ENCODE results near the gene DVL2. TPM values are rescaled to one million over a fixed set of nuclear protein-coding genes. Genes with fewer than 3 reads are reported as not detected.

DVL2 gene
- total and polyA plus RNA-seq, 2 donors (not counting 1 experiment from before 2014, with no cell fraction given), result 8.1 to 91.8 TPM

- no peak for TF ChIP-seq EZH2 (IDR thresholded peaks at IDR 0.05; ENCODE audit: low read length, missing control alignments)
- peak overlapping the region; percentile 74 to 98 (median 96) for H3K4me3 ChIP-seq (replicated peaks in 1 of 4; ENCODE audit: control extremely low read depth in 1 of 4, insufficient read depth in 1 of 4, low read depth in 3 of 4, low read length in 4 of 4)
- no peaks in the 10 kb centered on the region for H4K20me1 ChIP-seq (ENCODE audit: control insufficient read depth, extremely low read depth, insufficient read depth, low read length)
- H3K27ac ChIP-seq (ENCODE audit: insufficient read depth, low read length), result peak overlapping the region; percentile 97
- no peak for DNase-seq (ENCODE audit: low read depth in 2 of 2)
- H2AFZ ChIP-seq (ENCODE audit: low read length), result no peak overlapping the region
- H3K36me3 ChIP-seq (ENCODE audit: control insufficient read depth, insufficient read depth, low read length), result peaks cover 18% of the 10 kb centered on the region
- peak overlapping the region; percentile 96 for H3K9ac ChIP-seq (ENCODE audit: insufficient read depth, low read length)
- H3K4me2 ChIP-seq (ENCODE audit: extremely low read depth, insufficient read depth, low read length), result peak overlapping the region; percentile 96
- H3K27me3 ChIP-seq (ENCODE audit: control insufficient read depth, insufficient read depth, low read length), result no peaks in the 10 kb centered on the region
- peaks cover 13% of the 10 kb centered on the region for H3K4me1 ChIP-seq (ENCODE audit: control insufficient read depth, extremely low read depth, insufficient read depth, low read length)
- peaks cover 47% of the 10 kb centered on the region for H3K79me2 ChIP-seq (ENCODE audit: control insufficient read depth, insufficient read depth, low read length)
- H3K9me3 ChIP-seq (ENCODE audit: control insufficient read depth, insufficient read depth, low read depth, low read length), result no peaks in the 10 kb centered on the region
Observed at GRCh38 chr17:7241090-7241733, 6.9 kb upstream of the DVL2 start.

GRCh38 chr17:7240375-7240774, 6.1 kb upstream of the DVL2 start:
- Histone ChIP-seq H3K9ac (ENCODE audit: insufficient read depth, low read length) (no peak overlapping the region), H2AFZ (ENCODE audit: low read length) (no peak overlapping the region), H3K79me2 (ENCODE audit: control insufficient read depth, insufficient read depth, low read length) (peaks cover 55% of the 10 kb centered on the region), H3K27me3 (ENCODE audit: control insufficient read depth, insufficient read depth, low read length) (no peaks in the 10 kb centered on the region), H3K4me2 (ENCODE audit: extremely low read depth, insufficient read depth, low read length) (peak overlapping the region; percentile 96), H3K36me3 (ENCODE audit: control insufficient read depth, insufficient read depth, low read length) (peaks cover 21% of the 10 kb centered on the region), H3K9me3 (ENCODE audit: control insufficient read depth, insufficient read depth, low read depth, low read length) (no peaks in the 10 kb centered on the region), H4K20me1 (ENCODE audit: control insufficient read depth, extremely low read depth, insufficient read depth, low read length) (no peaks in the 10 kb centered on the region), H3K4me3 (replicated peaks in 1 of 4; ENCODE audit: control extremely low read depth in 1 of 4, insufficient read depth in 1 of 4, low read depth in 3 of 4, low read length in 4 of 4) (peak overlapping the region; percentile 74 to 98 (median 96)), H3K4me1 (ENCODE audit: control insufficient read depth, extremely low read depth, insufficient read depth, low read length) (peaks cover 17% of the 10 kb centered on the region), H3K27ac (ENCODE audit: insufficient read depth, low read length) (peak overlapping the region; percentile 97)
- no peak for TF ChIP-seq CTCF (conservative IDR thresholded peaks at IDR 0.05 in 1 of 2, IDR thresholded peaks at IDR 0.05 in 1 of 2; ENCODE audit: low read depth in 1 of 2, low read length in 2 of 2)
- no peak for TF ChIP-seq EZH2 (IDR thresholded peaks at IDR 0.05; ENCODE audit: low read length, missing control alignments)
- no peak for DNase-seq (ENCODE audit: low read depth in 2 of 2)

- TF ChIP-seq EZH2 (IDR thresholded peaks at IDR 0.05; ENCODE audit: low read length, missing control alignments), result no peak
- peaks cover 25% of the 10 kb centered on the region for H3K4me1 ChIP-seq (ENCODE audit: control insufficient read depth, extremely low read depth, insufficient read depth, low read length)
- peaks cover 26% of the 10 kb centered on the region for H3K36me3 ChIP-seq (ENCODE audit: control insufficient read depth, insufficient read depth, low read length)
- H4K20me1 ChIP-seq (ENCODE audit: control insufficient read depth, extremely low read depth, insufficient read depth, low read length), result no peaks in the 10 kb centered on the region
- H3K9ac ChIP-seq (ENCODE audit: insufficient read depth, low read length), result peak within 1 kb of the TSS; percentile 78
- H3K9me3 ChIP-seq (ENCODE audit: control insufficient read depth, insufficient read depth, low read depth, low read length), result no peaks in the 10 kb centered on the region
- peak within 1 kb of the TSS; percentile 74 for H3K27ac ChIP-seq (ENCODE audit: insufficient read depth, low read length)
- peak; percentile 99 for DNase-seq (ENCODE audit: low read depth in 2 of 2)
- H3K27me3 ChIP-seq (ENCODE audit: control insufficient read depth, insufficient read depth, low read length), result no peaks in the 10 kb centered on the region
- H3K79me2 ChIP-seq (ENCODE audit: control insufficient read depth, insufficient read depth, low read length), result peaks cover 61% of the 10 kb centered on the region
- H3K4me3 ChIP-seq (replicated peaks in 1 of 4; ENCODE audit: control extremely low read depth in 1 of 4, insufficient read depth in 1 of 4, low read depth in 3 of 4, low read length in 4 of 4), result peak within 1 kb of the TSS; percentile 92 to 98 (median 96)
- H3K4me2 ChIP-seq (ENCODE audit: extremely low read depth, insufficient read depth, low read length), result peak within 1 kb of the TSS; percentile 90
- no peak within 1 kb of the TSS for H2AFZ ChIP-seq (ENCODE audit: low read length)
Observed at GRCh38 chr17:7239091-7240027, 5.0 kb upstream of the DVL2 start, which contains the start of gene PHF23. Gene PHF23, minus strand, starts transcription at chr17:7239457. Its CDS starts 178 bp downstream, at chr17:7239279.
